Activated naive CD4-positive, alpha-beta T cell treated with anti-CD3 and anti-CD28 coated beads, Interleukin-2, amount 10 ng/mL, durations not matched to agents 7 days and 5 days (primary cell): ENCODE results near the gene AKR1C4.
"Not testable (repeated sequence)": the region's sequence is repeated elsewhere in the genome, so short reads cannot be mapped to it uniquely, and the experiment has no call there.

Experiments
- CTCF ChIA-PET: fragments of 350-600 bp; sonication (Branson Sonifier 250); formaldehyde crosslinking; loops from one replicate; lab custom pipeline; 2021; ENCODE audit warnings: antibody characterized with exemption; lab: Charles Lee
- DNase-seq: peaks from one replicate; pipeline ENCODE4 v3.0.0-alpha.2; 2020
- H3K27ac Mint-ChIP-seq: one replicate; pipeline ENCODE4 v1.8.0; 2021; ENCODE audit warnings: mild to moderate bottlenecking, moderate library complexity, mixed read lengths
- H3K27me3 Mint-ChIP-seq: one replicate; pipeline ENCODE4 v1.8.0; 2021; ENCODE audit warnings: mild to moderate bottlenecking, mixed read lengths
- H3K36me3 Mint-ChIP-seq: one replicate; pipeline ENCODE4 v1.8.0; 2021; ENCODE audit warnings: mixed read lengths
- H3K4me1 Mint-ChIP-seq: one replicate; pipeline ENCODE4 v1.8.0; 2021; ENCODE audit warnings: mixed read lengths
- H3K4me3 Mint-ChIP-seq: one replicate; pipeline ENCODE4 v1.8.0; 2021; ENCODE audit warnings: mild to moderate bottlenecking, moderate library complexity, mixed read lengths
- H3K9me3 Mint-ChIP-seq: one replicate; pipeline ENCODE4 v1.8.0; 2021; ENCODE audit warnings: mixed read lengths

AKR1C4 gene

DNA sequence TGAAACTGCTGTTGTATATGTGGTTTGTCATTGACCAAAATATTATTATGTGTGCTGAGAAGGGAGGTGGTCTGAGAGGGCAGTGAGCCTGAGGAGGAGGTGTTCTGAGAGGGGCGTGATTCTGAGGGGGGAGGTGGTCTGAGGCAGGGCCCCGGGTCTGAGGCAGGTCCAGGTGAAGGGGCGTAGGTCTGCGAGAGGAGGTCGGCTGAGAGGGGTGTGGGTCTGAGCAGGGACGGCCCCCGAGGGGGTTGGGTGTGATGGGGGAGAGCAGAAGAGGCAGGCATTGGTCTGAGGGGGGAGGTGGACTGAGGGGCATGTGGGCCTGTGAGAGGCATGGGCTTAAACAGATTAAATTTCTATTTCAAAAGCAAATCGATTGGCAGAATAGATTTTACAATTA lies 32.4 kb downstream of the AKR1C4 start:
- DNase-seq, result no peak
- Mint-ChIP-seq H3K36me3 (peaks cover 2% of the 10 kb centered on the region), H3K4me3 (no peak overlapping the region), H3K27me3 (no peaks in the 10 kb centered on the region), H3K27ac (no peak overlapping the region), H3K4me1 (no peaks in the 10 kb centered on the region), H3K9me3 (peaks cover 2% of the 10 kb centered on the region)
- CTCF ChIA-PET, result no interaction called here

DNA sequence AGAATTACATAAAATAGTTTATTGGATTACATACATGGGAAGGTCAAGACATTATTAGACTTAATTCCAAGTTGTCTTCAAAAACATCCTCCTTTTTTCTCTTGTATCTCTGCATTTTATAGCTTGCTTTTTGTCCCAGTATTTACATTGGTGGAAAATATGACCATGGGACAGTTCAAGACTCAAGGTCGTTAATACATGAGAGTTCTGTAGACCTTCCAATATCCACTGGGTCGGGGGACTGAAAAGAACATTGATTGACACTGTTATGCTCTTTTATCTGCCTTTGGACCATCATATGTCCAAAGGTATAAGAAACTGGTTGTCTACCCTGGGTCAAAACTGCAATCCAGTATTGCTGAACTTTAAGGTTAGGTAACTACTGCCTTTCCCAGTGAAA lies 36.7 kb downstream of the AKR1C4 start:
- no peak for DNase-seq
- Mint-ChIP-seq H3K27me3 (no peaks in the 10 kb centered on the region), H3K9me3 (peaks cover 28% of the 10 kb centered on the region), H3K4me1 (no peaks in the 10 kb centered on the region), H3K27ac (no peak overlapping the region), H3K4me3 (no peak overlapping the region), H3K36me3 (peaks cover 23% of the 10 kb centered on the region)
- CTCF ChIA-PET, result no interaction called here

GRCh38 chr10:5234106-5234860 lies 37.6 kb downstream of the AKR1C4 start:
- H3K27ac Mint-ChIP-seq, result no peak overlapping the region
- no peak for DNase-seq
- no peaks in the 10 kb centered on the region for H3K27me3 Mint-ChIP-seq
- no peak overlapping the region for H3K4me3 Mint-ChIP-seq
- CTCF ChIA-PET, result no interaction called here
- H3K9me3 Mint-ChIP-seq, result peaks cover 34% of the 10 kb centered on the region
- H3K36me3 Mint-ChIP-seq, result peaks cover 23% of the 10 kb centered on the region
- H3K4me1 Mint-ChIP-seq, result no peaks in the 10 kb centered on the region

DNA sequence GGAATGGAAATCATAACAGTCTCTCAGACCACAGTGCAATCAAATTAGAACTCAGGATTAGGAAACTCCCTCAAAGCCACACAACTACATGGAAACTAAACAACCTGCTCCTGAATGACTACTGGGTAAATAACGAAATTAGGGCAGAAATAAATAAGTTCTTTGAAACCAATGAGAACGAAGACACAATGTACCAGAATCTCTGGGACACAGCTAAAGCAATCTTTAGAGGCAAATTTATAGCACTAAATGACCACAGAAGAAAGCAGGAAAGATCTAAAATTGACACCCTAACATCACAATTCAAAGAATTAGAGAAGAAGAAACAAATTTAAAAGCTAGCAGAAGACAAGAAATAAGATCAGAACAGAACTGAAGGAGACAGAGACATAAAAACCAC lies 40.9 kb downstream of the AKR1C4 start:
- Mint-ChIP-seq H3K36me3 (peaks cover 28% of the 10 kb centered on the region), H3K9me3 (peaks cover 43% of the 10 kb centered on the region)
- H3K27me3 Mint-ChIP-seq, DNase-seq, H3K27ac Mint-ChIP-seq, H3K4me1 Mint-ChIP-seq, H3K4me3 Mint-ChIP-seq, CTCF ChIA-PET: not testable (repeated sequence)

DNA sequence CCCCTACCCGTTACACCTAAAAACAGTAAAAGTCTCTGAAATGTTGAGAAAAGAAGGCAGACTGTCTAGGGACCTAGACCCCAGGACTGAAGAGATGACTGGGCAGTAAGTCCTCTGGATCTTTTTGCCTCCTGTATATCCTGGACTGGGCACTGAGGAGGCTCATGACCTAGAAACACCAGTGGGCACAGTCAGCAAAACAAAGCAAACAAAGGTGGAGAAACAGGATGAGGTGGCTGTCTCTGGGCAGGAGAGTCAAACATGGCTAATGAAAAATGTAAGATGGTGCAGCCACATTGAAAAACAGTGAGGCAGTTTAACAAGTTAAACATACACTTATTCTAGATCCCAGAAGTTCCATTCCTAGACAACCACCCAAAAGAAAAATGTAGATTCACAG lies 45.9 kb downstream of the AKR1C4 start:
- Mint-ChIP-seq H3K27me3 (no peaks in the 10 kb centered on the region), H3K9me3 (peaks cover 22% of the 10 kb centered on the region), H3K4me1 (peaks cover 3% of the 10 kb centered on the region), H3K36me3 (peaks cover 7% of the 10 kb centered on the region), H3K4me3 (no peak overlapping the region), H3K27ac (no peak overlapping the region)
- no peak for DNase-seq
- CTCF ChIA-PET, result no interaction called here

- Mint-ChIP-seq H3K27ac (no peak overlapping the region), H3K4me1 (peaks cover 3% of the 10 kb centered on the region), H3K27me3 (no peaks in the 10 kb centered on the region), H3K36me3 (peaks cover 4% of the 10 kb centered on the region), H3K9me3 (peaks cover 13% of the 10 kb centered on the region), H3K4me3 (no peak overlapping the region)
- no peak for DNase-seq
- CTCF ChIA-PET, result no interaction called here
Measured at GRCh38 chr10:5243521-5243987, 46.9 kb downstream of the AKR1C4 start.

- Mint-ChIP-seq H3K36me3 (peaks cover 7% of the 10 kb centered on the region), H3K4me3 (no peak overlapping the region), H3K4me1 (no peaks in the 10 kb centered on the region), H3K27me3 (no peaks in the 10 kb centered on the region), H3K27ac (no peak overlapping the region), H3K9me3 (peaks cover 3% of the 10 kb centered on the region)
- CTCF ChIA-PET, result no interaction called here
- DNase-seq, result no peak
Measured at GRCh38 chr10:5252177-5253037, 55.8 kb downstream of the AKR1C4 start.

DNA sequence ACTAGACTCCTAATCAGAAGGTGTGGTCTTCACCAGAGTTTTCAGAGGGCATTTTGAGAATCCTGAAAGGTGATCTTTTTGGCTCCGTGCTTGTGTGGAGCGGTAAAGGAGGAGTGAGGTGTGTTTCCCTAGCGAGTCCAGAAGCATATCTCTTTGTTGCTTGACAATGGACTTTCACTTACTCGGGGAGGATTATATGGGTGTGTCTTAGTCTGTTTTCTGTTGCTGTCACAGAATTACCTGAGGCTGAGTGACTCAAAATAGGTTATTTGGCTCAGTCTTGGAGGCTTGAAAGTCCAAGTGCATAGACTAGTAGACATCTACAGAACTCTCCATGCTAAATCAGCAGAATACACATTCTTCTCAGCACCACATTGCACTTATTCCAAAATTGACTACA lies 57.9 kb downstream of the AKR1C4 start:
- CTCF ChIA-PET, result no interaction called here
- Mint-ChIP-seq H3K9me3 (peaks cover 6% of the 10 kb centered on the region), H3K4me1 (no peaks in the 10 kb centered on the region), H3K36me3 (peaks cover 9% of the 10 kb centered on the region), H3K27me3 (no peaks in the 10 kb centered on the region), H3K4me3 (no peak overlapping the region), H3K27ac (no peak overlapping the region)
- no peak for DNase-seq

GRCh38 chr10:5257768-5258167 lies 61.1 kb downstream of the AKR1C4 start:
- H3K27ac Mint-ChIP-seq, H3K27me3 Mint-ChIP-seq, CTCF ChIA-PET, DNase-seq, H3K4me3 Mint-ChIP-seq, H3K9me3 Mint-ChIP-seq, H3K4me1 Mint-ChIP-seq: not testable (repeated sequence)
- H3K36me3 Mint-ChIP-seq, result peaks cover 17% of the 10 kb centered on the region

DNA sequence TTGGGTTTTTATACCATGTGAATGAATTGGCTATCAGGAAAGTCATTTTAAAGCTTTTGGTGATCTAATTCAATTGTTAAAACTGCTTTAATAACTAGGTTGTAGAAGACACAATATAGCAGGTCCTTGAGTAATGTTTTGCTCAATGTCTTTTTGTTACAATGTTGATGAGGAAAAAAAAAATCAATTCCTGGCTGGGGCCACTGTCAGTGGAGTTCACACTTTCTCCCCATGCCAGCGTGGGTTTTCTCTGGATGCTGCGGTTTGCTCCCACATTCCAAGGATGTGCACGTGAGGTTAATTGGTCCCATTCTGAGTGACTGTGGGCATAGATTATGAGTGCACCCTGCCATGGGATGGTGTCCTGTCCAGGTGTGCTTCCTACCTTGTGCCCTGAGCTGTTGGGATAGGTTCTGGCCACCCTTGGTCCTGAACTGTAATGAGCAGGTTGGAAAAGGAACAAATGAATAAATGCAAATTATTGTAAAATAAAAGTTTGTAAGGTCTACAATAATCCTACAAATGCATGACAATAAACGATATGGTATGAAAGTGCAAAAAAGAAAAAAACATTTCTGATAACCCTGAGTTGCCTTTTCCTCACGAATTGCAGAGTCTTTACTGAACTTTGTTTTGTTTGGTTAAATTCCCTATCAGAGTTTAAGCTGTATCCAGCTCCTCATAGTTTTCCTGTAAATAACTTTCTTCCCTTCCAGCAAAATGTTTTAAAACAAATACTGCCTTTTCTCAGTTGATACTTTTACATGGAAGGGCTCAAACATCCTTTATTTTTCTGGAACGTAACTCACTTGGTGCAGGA lies 62.7 kb downstream of the AKR1C4 start:
- H3K27me3 Mint-ChIP-seq, result no peaks in the 10 kb centered on the region
- no peaks in the 10 kb centered on the region for H3K4me1 Mint-ChIP-seq
- CTCF ChIA-PET, result no interaction called here
- peaks cover 28% of the 10 kb centered on the region for H3K36me3 Mint-ChIP-seq
- H3K9me3 Mint-ChIP-seq, result peaks cover 13% of the 10 kb centered on the region
- no peak overlapping the region for H3K4me3 Mint-ChIP-seq
- no peak overlapping the region for H3K27ac Mint-ChIP-seq
- DNase-seq, result no peak

- CTCF ChIA-PET, result no interaction called here
- Mint-ChIP-seq H3K4me3 (no peak overlapping the region), H3K27ac (no peak overlapping the region)
Measured at GRCh38 chr10:5259952-5260578, 63.4 kb downstream of the AKR1C4 start.

GRCh38 chr10:5260828-5261227 lies 64.2 kb downstream of the AKR1C4 start:
- DNase-seq, result no peak

More at GRCh38 chr10:5259952-5260578, 63.4 kb downstream of the AKR1C4 start:
- DNase-seq, result no peak
- H3K36me3 Mint-ChIP-seq, result peaks cover 30% of the 10 kb centered on the region
- peaks cover 14% of the 10 kb centered on the region for H3K9me3 Mint-ChIP-seq
- H3K27me3 Mint-ChIP-seq, result no peaks in the 10 kb centered on the region
- H3K4me1 Mint-ChIP-seq, result no peaks in the 10 kb centered on the region

GRCh38 chr10:5265139-5265538 lies 68.5 kb downstream of the AKR1C4 start:
- no peak overlapping the region for H3K27ac Mint-ChIP-seq
- H3K4me1 Mint-ChIP-seq, result peaks cover 14% of the 10 kb centered on the region
- no peak for DNase-seq
- no peak overlapping the region for H3K4me3 Mint-ChIP-seq
- CTCF ChIA-PET, result no interaction called here
- peaks cover 46% of the 10 kb centered on the region for H3K36me3 Mint-ChIP-seq
- peaks cover 18% of the 10 kb centered on the region for H3K9me3 Mint-ChIP-seq
- H3K27me3 Mint-ChIP-seq, result no peaks in the 10 kb centered on the region

More at GRCh38 chr10:5260828-5261227, 64.2 kb downstream of the AKR1C4 start:
- Mint-ChIP-seq H3K27ac (no peak overlapping the region), H3K27me3 (no peaks in the 10 kb centered on the region), H3K9me3 (peaks cover 19% of the 10 kb centered on the region), H3K36me3 (peaks cover 36% of the 10 kb centered on the region), H3K4me3 (no peak overlapping the region), H3K4me1 (no peaks in the 10 kb centered on the region)
- CTCF ChIA-PET, result no interaction called here

- Mint-ChIP-seq H3K4me1 (peaks cover 24% of the 10 kb centered on the region), H3K27me3 (no peaks in the 10 kb centered on the region), H3K4me3 (no peak overlapping the region), H3K27ac (no peak overlapping the region), H3K36me3 (peaks cover 55% of the 10 kb centered on the region), H3K9me3 (peaks cover 20% of the 10 kb centered on the region)
- DNase-seq, result no peak
- CTCF ChIA-PET, result no interaction called here
Measured at GRCh38 chr10:5266351-5266750, 69.7 kb downstream of the AKR1C4 start.
